Testis (tissue), 2 donors: ENCODE data around the gene APAF1.

Experiments used
- POLR2A ChIP-seq: fragments of 450-650 bp; IDR thresholded peaks from one replicate; pipeline ENCODE4 v1.6.1; 2017; ENCODE audit warnings: antibody characterized with exemption, mild to moderate bottlenecking, moderate library complexity
- TF ChIP-seq, protein P1 (sequence below), 3 experiments: fragments of 450-650 bp in 2 of 3; fragments of 200-600 bp in 1 of 3; sonication (generic) in 1 of 3; IDR thresholded peaks; one replicate each; pipeline ENCODE4 v1.5.1; 2016 to 2019; ENCODE audit warnings: antibody characterized with exemption in 3 of 3, mild to moderate bottlenecking in 2 of 3, moderate library complexity in 1 of 3

DNA sequence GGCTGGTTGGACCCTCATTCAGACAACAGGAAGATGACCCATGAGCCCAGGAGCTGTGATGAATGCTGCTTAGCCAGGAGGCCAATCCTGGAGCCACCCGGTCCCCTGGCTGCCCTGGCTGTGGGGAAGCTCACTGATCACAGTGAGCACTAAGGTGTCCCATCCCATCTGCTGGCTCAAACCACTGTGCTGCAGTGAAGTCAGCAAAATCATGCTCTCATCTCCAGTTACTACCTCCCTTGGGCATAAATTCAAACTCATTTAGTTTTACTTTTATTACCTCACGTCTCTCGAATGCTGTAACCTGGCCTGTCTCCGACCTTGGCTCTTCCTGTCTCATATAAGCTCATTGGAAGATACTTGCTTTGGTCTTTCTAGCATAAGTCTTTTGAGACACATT, 112.4 kb downstream of the APAF1 start:
- TF ChIP-seq, protein P1, sequence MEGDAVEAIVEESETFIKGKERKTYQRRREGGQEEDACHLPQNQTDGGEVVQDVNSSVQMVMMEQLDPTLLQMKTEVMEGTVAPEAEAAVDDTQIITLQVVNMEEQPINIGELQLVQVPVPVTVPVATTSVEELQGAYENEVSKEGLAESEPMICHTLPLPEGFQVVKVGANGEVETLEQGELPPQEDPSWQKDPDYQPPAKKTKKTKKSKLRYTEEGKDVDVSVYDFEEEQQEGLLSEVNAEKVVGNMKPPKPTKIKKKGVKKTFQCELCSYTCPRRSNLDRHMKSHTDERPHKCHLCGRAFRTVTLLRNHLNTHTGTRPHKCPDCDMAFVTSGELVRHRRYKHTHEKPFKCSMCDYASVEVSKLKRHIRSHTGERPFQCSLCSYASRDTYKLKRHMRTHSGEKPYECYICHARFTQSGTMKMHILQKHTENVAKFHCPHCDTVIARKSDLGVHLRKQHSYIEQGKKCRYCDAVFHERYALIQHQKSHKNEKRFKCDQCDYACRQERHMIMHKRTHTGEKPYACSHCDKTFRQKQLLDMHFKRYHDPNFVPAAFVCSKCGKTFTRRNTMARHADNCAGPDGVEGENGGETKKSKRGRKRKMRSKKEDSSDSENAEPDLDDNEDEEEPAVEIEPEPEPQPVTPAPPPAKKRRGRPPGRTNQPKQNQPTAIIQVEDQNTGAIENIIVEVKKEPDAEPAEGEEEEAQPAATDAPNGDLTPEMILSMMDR (IDR thresholded peaks at IDR 0.05): no peak
- TF ChIP-seq POLR2A: no peak
